H1 (cell line): Measurements from ENCODE around the gene MKKS. TPM values are rescaled to one million over a fixed set of nuclear protein-coding genes. Genes with fewer than 3 reads are reported as not detected.

ENCODE experiments used
- BACH1 ChIP-seq: IDR thresholded peaks from 2 replicates; pipeline ENCODE4 v1.6.1; 2012; ENCODE audit warnings: low read length, improper control_type of control experiment
- CHD1 ChIP-seq: IDR thresholded peaks from 2 replicates; pipeline ENCODE4 v1.6.1; 2012; ENCODE audit warnings: low read depth, low read length, improper control_type of control experiment
- CHD7 ChIP-seq: fragments of 300-600 bp; sonication (generic); IDR thresholded peaks from 2 replicates; pipeline ENCODE4 v1.7.1; 2012; ENCODE audit warnings: low read length, moderate library complexity, mild to moderate bottlenecking, inconsistent platforms; ENCODE audit not compliant: insufficient replicate concordance
- KDM1A ChIP-seq: fragments of 200-600, 300-600 bp; sonication (generic); IDR thresholded peaks from 2 replicates; pipeline ENCODE4 v1.7.1; 2016; ENCODE audit warnings: mild to moderate bottlenecking, low read length, borderline replicate concordance
- NANOG ChIP-seq: IDR thresholded peaks from 2 replicates; pipeline ENCODE4 v1.6.1; 2011; ENCODE audit warnings: low read length, low read depth, mild to moderate bottlenecking, inconsistent platforms; ENCODE audit not compliant: insufficient read depth, poor library complexity, severe bottlenecking
- POU5F1 ChIP-seq: IDR thresholded peaks from 2 replicates; pipeline ENCODE4 v1.6.1; 2011; ENCODE audit warnings: low read depth, mild to moderate bottlenecking, low read length, moderate library complexity
- SP1 ChIP-seq: IDR thresholded peaks from 2 replicates; pipeline ENCODE4 v1.6.1; 2011; ENCODE audit warnings: low read depth, low read length
- TAF1 ChIP-seq: IDR thresholded peaks from 2 replicates; pipeline ENCODE4 v1.6.1; 2011; ENCODE audit warnings: mild to moderate bottlenecking, low read depth, low read length
- TBP ChIP-seq: IDR thresholded peaks from 2 replicates; pipeline ENCODE4 v1.6.1; 2011; ENCODE audit warnings: low read depth, low read length, improper control_type of control experiment
- USF2 ChIP-seq: IDR thresholded peaks from 2 replicates; pipeline ENCODE4 v1.6.1; 2011; ENCODE audit warnings: low read length, improper control_type of control experiment
- polyA plus RNA-seq, 7 experiments: library from polyadenylated mRNA; depleted of rRNA in 3 of 7; stranded (reverse) in 5 of 7; unstranded in 2 of 7; fragments of >200 nt in 5 of 7; fragments of 200-250 nt in 2 of 7; gene quantifications; 1 replicate in 5 of 7; 2 replicates in 1 of 7; 4 replicates in 1 of 7; pipeline versions ENCODE4 v1.2.1 to v1.2.3, GENCODE V29; 2011 to 2013; ENCODE audit warnings: missing spikeins in 2 of 7, mixed read lengths in 2 of 7
- total RNA-seq: library from RNA; stranded (reverse); fragmentation: NEBNext Ultra II Directional; extraction: Animal tissue kit (Norgen Biotek cat#: 25700); gene quantifications from 2 replicates; pipeline ENCODE4 v1.2.1, GENCODE V29; 2021

Gene MKKS
- total and polyA plus RNA-seq, 2 of the 8 experiments (the other 6 are each of a cell fraction or from before 2014, with no cell fraction given), result 15.9 to 24.8 TPM

- TF ChIP-seq CHD7, result no peak
- TF ChIP-seq CHD1, result no peak
- TF ChIP-seq NANOG, result no peak
- no peak for TF ChIP-seq USF2
- no peak for TF ChIP-seq TAF1
- no peak for TF ChIP-seq SP1
- TF ChIP-seq POU5F1, result no peak
- TF ChIP-seq KDM1A, result no peak
- no peak for TF ChIP-seq TBP
- no peak for TF ChIP-seq BACH1
Observed at GRCh38 chr20:10402938-10403608, 30.9 kb downstream of the MKKS start (continued).
